Breast epithelium (tissue), 3 donors: ENCODE data around the gene TTI1.

Experiments
- CTCF ChIP-seq, 3 donors: fragments of 450-650 bp; IDR thresholded peaks; one replicate each; pipeline ENCODE4 v1.5.1; 2016 to 2017; ENCODE audit warnings: antibody characterized with exemption in 3 of 3, mild to moderate bottlenecking in 3 of 3, moderate library complexity in 3 of 3
- POLR2AphosphoS5 ChIP-seq, 3 donors: sonication (generic); formaldehyde crosslinking; IDR thresholded peaks; one replicate each; pipeline ENCODE4 v1.6.1; 2017; ENCODE audit warnings: antibody characterized with exemption in 3 of 3

- TF ChIP-seq CTCF (IDR thresholded peaks at IDR 0.05) = no peak
- no peak for TF ChIP-seq POLR2AphosphoS5 (IDR thresholded peaks at IDR 0.05)
These were observed 19.6 kb upstream of the TTI1 start for GRCh38 chr20:38052870-38053269.
